NOMO-1 treated with dmso at 0.1 percent for 144 hours (cell line): ENCODE results near the gene ALPK1.

ENCODE experiments used
- DNase-seq: peaks from one replicate; lab custom pipeline; 2025; ENCODE audit not compliant: unreplicated experiment; lab: John Stamatoyannopoulos, UW

Gene ALPK1

DNA sequence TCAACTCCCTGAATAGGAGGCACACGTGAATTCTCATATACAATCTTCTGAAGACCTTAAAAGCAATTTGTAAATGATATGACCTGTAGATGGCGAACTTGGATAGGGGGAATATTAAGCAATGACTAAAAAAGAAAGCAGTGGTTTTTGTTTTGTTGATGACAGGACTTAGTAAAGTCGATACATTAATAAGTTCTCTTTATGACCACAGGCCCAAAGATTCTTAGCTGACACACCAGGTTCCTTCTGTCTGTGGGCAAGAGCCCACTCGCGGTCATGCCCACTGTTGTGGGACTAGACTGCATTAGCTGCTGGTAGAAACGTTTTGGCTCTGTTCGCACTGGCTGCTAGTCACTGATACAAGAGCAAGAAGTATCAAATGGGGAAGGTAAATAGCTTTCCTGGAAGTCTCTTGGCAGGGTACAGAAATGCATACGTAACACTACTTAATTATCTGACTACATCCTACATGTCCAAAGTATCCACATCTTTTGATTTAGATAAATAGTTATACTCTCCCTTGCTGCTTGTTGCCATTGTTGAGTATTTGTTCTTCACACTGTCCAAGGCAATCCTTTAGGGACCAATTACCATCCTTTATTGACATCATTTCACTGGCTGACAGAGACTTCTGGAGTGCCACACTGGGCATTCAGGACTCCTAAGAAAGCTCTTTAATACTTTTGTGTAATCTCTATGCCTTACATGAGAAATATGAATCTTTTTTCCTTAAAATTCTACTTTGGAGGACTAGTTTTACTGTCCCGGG lies 31.0 kb downstream of the ALPK1 start:
- no peak for DNase-seq

GRCh38 chr4:112328734-112329130 lies 31.6 kb downstream of the ALPK1 start:
- no peak for DNase-seq

- no peak for DNase-seq
Observed at GRCh38 chr4:112329672-112330375, 32.7 kb downstream of the ALPK1 start.

DNA sequence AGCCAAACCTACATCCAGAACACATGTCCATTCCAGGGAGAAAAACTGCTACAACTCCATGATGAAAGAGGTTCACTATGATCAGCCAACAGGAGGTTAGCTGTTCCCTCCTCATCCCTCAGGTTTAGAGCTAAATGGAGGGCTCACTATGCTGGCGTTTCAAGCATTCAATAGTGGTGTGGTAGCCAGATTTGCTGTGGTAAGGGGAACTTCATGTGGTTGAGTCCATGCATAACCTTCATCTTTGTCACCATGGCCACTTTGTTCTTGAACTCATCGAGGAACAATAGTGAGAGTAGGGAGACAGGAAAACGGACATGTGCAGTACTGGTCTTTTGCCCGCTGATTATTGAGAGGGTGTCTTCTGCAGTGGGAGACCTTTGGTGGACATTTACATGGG lies 33.8 kb downstream of the ALPK1 start:
- no peak for DNase-seq

DNA sequence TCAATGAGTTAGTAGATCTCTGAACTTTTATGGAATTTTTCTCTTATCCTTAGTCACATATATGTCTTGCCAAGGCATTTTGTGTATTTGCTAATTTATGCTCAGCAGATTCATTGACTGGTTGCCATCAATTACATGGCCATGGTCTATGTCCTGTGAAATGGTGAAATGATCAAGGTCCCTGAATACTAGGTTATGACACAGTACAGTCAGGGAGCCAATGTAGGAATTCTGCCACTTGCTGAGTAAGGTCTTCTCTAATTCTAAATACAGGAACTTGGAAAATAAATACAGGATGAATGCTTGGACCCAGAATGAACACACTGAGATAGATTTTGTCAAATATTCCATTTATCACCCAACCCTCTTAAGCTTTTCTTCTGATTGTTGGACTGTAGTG lies 35.2 kb downstream of the ALPK1 start:
- no peak for DNase-seq

DNA sequence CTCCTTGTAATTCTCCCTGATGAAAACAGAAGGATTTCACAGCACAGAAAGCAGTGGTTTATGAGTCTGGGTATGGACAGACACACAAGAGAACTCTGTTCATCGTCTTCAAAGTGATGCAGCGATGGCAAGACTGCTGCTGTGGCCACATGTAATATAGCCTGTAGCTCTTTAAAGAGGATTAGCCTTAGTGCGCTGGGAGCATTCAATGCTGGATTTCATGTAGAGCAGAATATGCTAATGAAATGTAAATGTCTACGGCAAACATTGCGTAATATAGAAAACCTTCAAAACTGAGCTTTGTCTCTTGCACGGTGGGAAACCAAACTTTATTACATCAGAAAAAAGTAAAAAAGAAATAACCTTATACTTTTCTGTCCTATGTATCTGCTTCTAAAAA lies 42.9 kb downstream of the ALPK1 start:
- no peak for DNase-seq

GRCh38 chr4:112341033-112341432 lies 43.9 kb downstream of the ALPK1 start:
- DNase-seq = no peak

- DNase-seq = no peak
Observed at GRCh38 chr4:112343330-112344080, 46.3 kb downstream of the ALPK1 start.

- no peak for DNase-seq
Observed at GRCh38 chr4:112348488-112349158, 51.5 kb downstream of the ALPK1 start.

- no peak for DNase-seq
Observed at GRCh38 chr4:112352736-112353135, 55.6 kb downstream of the ALPK1 start.

- no peak for DNase-seq
Observed at GRCh38 chr4:112355662-112356061, 58.5 kb downstream of the ALPK1 start.

- DNase-seq = no peak
Observed at GRCh38 chr4:112357453-112357852, 60.3 kb downstream of the ALPK1 start.

GRCh38 chr4:112357897-112358296 lies 60.7 kb downstream of the ALPK1 start:
- DNase-seq = no peak

- DNase-seq = no peak
Observed at GRCh38 chr4:112358415-112358814, 61.2 kb downstream of the ALPK1 start.

DNA sequence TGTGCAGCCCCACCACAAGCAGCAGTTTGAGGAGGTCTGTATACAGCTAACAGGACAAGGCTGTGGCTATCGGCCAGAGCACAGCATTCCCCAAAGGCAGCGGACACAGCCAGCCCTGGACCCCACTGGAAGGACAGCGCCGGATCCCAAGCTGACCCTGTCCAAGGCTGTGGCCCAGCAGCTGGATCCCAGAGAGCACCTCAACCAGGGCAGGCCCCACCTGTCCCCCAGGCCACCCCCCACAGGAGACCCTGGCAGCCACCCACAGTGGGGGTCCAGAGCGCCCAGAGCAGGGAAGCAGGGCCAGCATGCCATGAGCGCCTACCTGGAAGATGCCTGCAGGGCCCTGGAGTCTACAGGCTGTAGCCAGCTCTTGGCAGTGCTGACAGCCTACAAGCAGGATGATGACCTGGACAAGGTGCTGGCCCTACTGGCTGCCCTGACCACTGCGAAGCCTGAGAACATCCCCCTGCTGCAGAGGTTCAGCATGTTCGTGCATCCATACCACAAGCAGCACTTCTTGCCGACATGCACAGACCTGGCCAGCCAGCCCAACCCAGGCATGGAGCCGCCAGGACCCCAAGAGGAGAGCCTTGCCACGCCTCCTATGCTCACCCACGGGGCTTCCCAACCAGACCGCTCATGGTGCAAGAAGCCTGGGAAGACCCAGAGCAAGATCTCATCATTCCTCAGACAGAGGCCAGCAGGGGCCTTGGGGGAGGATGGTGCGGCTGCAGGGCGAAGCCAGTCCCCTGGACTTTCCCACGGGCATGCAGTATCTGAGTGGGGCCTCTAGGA lies 62.0 kb downstream of the ALPK1 start:
- no peak for DNase-seq

DNA sequence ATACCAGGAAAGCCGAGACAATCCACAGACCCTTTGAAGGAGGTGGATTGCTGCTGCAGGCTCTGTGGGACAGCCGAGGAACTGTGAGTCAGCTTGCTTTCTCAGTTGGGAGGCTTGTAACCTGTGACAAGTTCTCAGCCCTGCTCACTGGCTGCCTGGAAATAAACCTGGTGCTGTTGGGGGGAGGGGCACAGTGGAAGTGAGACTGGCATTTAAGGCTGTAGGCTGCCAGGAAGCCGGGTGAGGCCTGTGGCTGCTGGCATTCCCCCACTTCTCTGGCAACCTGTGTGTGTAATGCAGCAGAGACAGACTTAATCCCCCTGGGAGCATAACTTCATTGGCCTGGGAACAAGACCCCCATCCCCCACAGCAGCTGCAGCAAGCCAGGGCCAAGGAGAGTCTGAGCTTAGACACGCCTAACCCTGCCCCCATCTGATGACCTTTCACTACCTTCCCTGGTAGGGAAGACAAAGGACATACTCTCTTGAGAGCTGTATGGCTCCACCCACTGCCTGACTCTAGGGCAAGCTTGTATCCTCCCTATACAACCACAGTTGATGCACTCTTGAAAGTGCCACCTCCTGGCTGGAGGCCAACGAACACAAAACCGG lies 64.1 kb downstream of the ALPK1 start:
- DNase-seq = no peak

DNA sequence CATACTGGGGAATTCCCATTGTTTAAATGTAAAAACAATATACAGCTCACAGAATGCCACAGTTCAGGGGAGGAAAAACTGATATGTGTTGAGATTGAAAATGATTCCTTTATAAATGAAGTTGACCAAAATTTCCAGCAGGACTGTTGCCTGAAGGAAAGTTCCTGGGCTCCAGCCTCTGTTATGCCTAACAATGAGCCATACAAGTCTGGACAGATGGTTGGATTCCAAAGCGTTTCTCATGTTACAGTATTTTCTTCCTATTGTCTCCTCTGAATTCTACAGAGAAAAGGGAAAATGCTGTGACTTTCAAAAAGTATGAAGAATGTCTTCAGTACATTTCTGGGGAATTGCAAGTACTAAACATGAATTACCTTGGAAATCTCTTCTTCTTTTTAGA lies 73.3 kb downstream of the ALPK1 start:
- no peak for DNase-seq

- DNase-seq = no peak
Observed at GRCh38 chr4:112371361-112371760, 74.2 kb downstream of the ALPK1 start.

DNA sequence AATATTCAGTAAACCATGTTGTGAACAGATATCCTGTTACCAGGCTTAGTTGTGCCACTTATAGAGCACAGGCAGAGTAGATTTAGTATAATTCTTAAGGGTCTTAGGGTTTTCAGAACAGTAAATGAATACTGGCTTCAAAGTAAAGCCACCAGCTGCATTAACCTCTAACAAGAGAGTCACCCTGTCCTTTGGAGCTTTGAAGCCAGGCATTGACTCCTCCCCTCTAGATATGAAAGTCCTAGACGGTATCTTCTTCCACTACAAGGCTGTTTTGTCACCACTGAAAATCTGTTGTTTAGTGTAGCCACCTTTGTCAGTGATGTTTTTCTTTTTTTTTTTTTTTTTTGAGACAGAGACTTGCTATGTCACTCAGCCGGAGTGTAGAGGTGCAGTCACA lies 77.7 kb downstream of the ALPK1 start:
- DNase-seq = no peak

DNA sequence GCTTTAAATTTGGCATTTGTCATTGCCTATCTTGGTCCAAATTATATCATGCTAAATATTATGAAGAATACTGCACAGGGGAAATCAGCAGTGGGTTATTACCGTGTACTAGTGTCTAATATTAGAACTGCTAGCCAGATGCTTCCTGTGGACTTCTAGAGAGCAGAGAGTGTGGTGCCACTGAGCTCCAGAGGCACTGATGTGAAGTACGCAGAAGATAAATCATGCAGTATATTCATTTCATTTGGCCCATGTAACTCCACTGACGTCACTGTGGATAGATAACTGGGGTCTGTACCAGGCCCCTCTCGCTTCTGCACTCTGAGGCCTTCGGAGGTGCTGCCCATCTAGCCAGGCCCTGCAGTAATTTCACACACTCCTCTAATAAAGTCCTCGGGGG lies 80.0 kb downstream of the ALPK1 start:
- no peak for DNase-seq
